H1 (cell line): Measurements from ENCODE around the gene SENP1. TPM values are rescaled to one million over a fixed set of nuclear protein-coding genes. Genes with fewer than 3 reads are reported as not detected.

Source experiments
- CTCF ChIA-PET: fragments of 300-600 bp; sonication (Branson Sonifier 250); formaldehyde crosslinking; loops from one replicate; lab custom pipeline; 2021; ENCODE audit not compliant: partially characterized antibody; lab: Charles Lee
- POLR2A ChIA-PET: fragments of 300-600 bp; sonication (Branson Sonifier 250); formaldehyde crosslinking; loops from one replicate; lab custom pipeline; 2021; ENCODE audit warnings: inconsistent platforms; ENCODE audit not compliant: partially characterized antibody; lab: Charles Lee
- DNase-seq, 2 experiments: peaks; one replicate each; pipeline versions ENCODE4 v3.0.0 to v3.0.0-alpha.2; 2010 to 2022; ENCODE audit warnings: low spot score in 2 of 2, low read depth in 1 of 2, mixed read lengths in 1 of 2
- FAIRE-seq: peaks from 2 replicates; lab custom pipeline; 2011; peaks lifted over from hg19 to GRCh38; lab: Jason Lieb, UNC
- H2AFZ ChIP-seq: 2 replicates; pipeline ENCODE4 v1.8.1; 2012; ENCODE audit warnings: low read length, inconsistent platforms
- H2AK5ac ChIP-seq: 2 replicates; pipeline ENCODE4 v1.6.1; 2013; ENCODE audit warnings: low read depth, low read length
- H2BK120ac ChIP-seq: replicated peaks from 2 replicates; pipeline ENCODE3; 2013; ENCODE audit warnings: low read depth, low read length, inconsistent platforms
- H2BK12ac ChIP-seq: 2 replicates; pipeline ENCODE4 v1.6.1; 2013; ENCODE audit warnings: low read depth, low read length
- H2BK15ac ChIP-seq: 2 replicates; pipeline ENCODE4 v1.6.1; 2013; ENCODE audit warnings: low read length
- H2BK20ac ChIP-seq: 2 replicates; pipeline ENCODE4 v1.6.1; 2013; ENCODE audit warnings: low read length
- H2BK5ac ChIP-seq: 2 replicates; pipeline ENCODE4 v1.6.1; 2013; ENCODE audit warnings: low read depth, low read length
- H3K14ac ChIP-seq: 2 replicates; pipeline ENCODE4 v1.6.1; 2013; ENCODE audit warnings: inconsistent platforms; ENCODE audit not compliant: insufficient read length
- H3K18ac ChIP-seq: 2 replicates; pipeline ENCODE4 v1.6.1; 2013; ENCODE audit warnings: low read length; ENCODE audit errors: extremely low read depth
- H3K23ac ChIP-seq: 2 replicates; pipeline ENCODE4 v1.6.1; 2013; ENCODE audit warnings: inconsistent platforms; ENCODE audit not compliant: insufficient read length
- H3K23me2 ChIP-seq: 2 replicates; pipeline ENCODE4 v1.6.1; 2013; ENCODE audit warnings: low read depth, low read length
- H3K27ac ChIP-seq: 2 replicates; pipeline ENCODE4 v1.6.1; 2011; ENCODE audit warnings: low read depth, low read length, inconsistent platforms
- H3K27me3 ChIP-seq, 4 experiments: replicated peaks in 1 of 4; 1 replicate in 1 of 4; 2 replicates in 3 of 4; pipeline versions ENCODE4 v1.6.1 to v1.8.1; 2011 to 2013; ENCODE audit warnings: low read length in 3 of 4, mild to moderate bottlenecking in 3 of 4, inconsistent platforms in 2 of 4, mixed read lengths in 2 of 4, moderate library complexity in 1 of 4; ENCODE audit not compliant: control insufficient read depth in 3 of 4, insufficient read depth in 3 of 4; ENCODE audit errors: extremely low read depth in 1 of 4
- H3K36me3 ChIP-seq, 4 experiments: 2 replicates each; pipeline versions ENCODE4 v1.6.1 to v1.8.1; 2011 to 2013; ENCODE audit warnings: mild to moderate bottlenecking in 4 of 4, low read length in 3 of 4, moderate library complexity in 2 of 4, control low read depth in 1 of 4, inconsistent platforms in 1 of 4; ENCODE audit not compliant: insufficient read depth in 4 of 4, control insufficient read depth in 2 of 4
- H3K4ac ChIP-seq: replicated peaks from 2 replicates; pipeline ENCODE3; 2013; ENCODE audit warnings: low read length, low read depth, mixed read lengths, inconsistent platforms; ENCODE audit not compliant: insufficient read length
- H3K4me1 ChIP-seq, 4 experiments: replicated peaks in 1 of 4; 1 replicate in 1 of 4; 2 replicates in 3 of 4; pipeline versions ENCODE4 v1.6.1 to v1.8.1; 2011 to 2013; ENCODE audit warnings: low read length in 3 of 4, inconsistent platforms in 2 of 4, mixed read lengths in 1 of 4; ENCODE audit not compliant: insufficient read depth in 4 of 4, control insufficient read depth in 3 of 4
- H3K4me2 ChIP-seq, 2 experiments: 2 replicates each; pipeline versions ENCODE4 v1.6.1 to v1.8.1; 2011 to 2013; ENCODE audit warnings: low read depth in 2 of 2, low read length in 2 of 2, control low read depth in 1 of 2, inconsistent platforms in 1 of 2, mild to moderate bottlenecking in 1 of 2; ENCODE audit not compliant: insufficient read depth in 1 of 2
- H3K4me3 ChIP-seq, 4 experiments: fragments of 200-600, 300-600 bp in 1 of 4; sonication (generic), shearing (Covaris generic), sonication (Bioruptor Twin) in 1 of 4; 2 replicates each; pipeline versions ENCODE4 v1.5.1 to v1.8.1; 2011 to 2016; ENCODE audit warnings: low read length in 4 of 4, low read depth in 3 of 4, control low read depth in 2 of 4, inconsistent platforms in 2 of 4, mild to moderate bottlenecking in 2 of 4, mixed read lengths in 1 of 4, moderate library complexity in 1 of 4; ENCODE audit not compliant: insufficient read depth in 2 of 4; ENCODE audit errors: extremely low read depth in 1 of 4
- H3K56ac ChIP-seq: replicated peaks from 2 replicates; pipeline ENCODE3; 2013; ENCODE audit warnings: low read depth, mild to moderate bottlenecking, mixed read lengths, low read length, inconsistent platforms; ENCODE audit not compliant: insufficient read length
- H3K79me1 ChIP-seq: 2 replicates; pipeline ENCODE4 v1.6.1; 2013; ENCODE audit warnings: low read depth, low read length, control low read depth
- H3K79me2 ChIP-seq, 2 experiments: 2 replicates each; pipeline versions ENCODE4 v1.6.1 to v1.8.1; 2012 to 2013; ENCODE audit warnings: low read length in 2 of 2, mild to moderate bottlenecking in 2 of 2, inconsistent platforms in 1 of 2; ENCODE audit not compliant: insufficient read depth in 2 of 2, control insufficient read depth in 1 of 2
- H3K9ac ChIP-seq, 4 experiments: replicated peaks in 1 of 4; 1 replicate in 1 of 4; 2 replicates in 3 of 4; pipeline versions ENCODE4 v1.6.1 to v1.8.1; 2011 to 2013; ENCODE audit warnings: low read depth in 3 of 4, low read length in 3 of 4, control low read depth in 2 of 4, mild to moderate bottlenecking in 2 of 4, moderate library complexity in 2 of 4, inconsistent platforms in 1 of 4; ENCODE audit errors: extremely low read depth in 1 of 4
- H3K9me3 ChIP-seq, 2 experiments: 2 replicates each; pipeline versions ENCODE4 v1.6.1 to v1.8.1; 2012 to 2013; ENCODE audit warnings: mild to moderate bottlenecking in 2 of 2, moderate library complexity in 2 of 2, control low read depth in 1 of 2, inconsistent platforms in 1 of 2, low read depth in 1 of 2, low read length in 1 of 2, mixed read lengths in 1 of 2; ENCODE audit not compliant: insufficient read depth in 2 of 2
- H4K20me1 ChIP-seq, 2 experiments: replicated peaks in 1 of 2; 2 replicates each; pipeline versions ENCODE3 to v1.8.1; 2011 to 2013; ENCODE audit warnings: inconsistent platforms in 2 of 2, low read length in 2 of 2, mild to moderate bottlenecking in 1 of 2; ENCODE audit not compliant: insufficient read depth in 2 of 2, control insufficient read depth in 1 of 2
- H4K5ac ChIP-seq: 2 replicates; pipeline ENCODE4 v1.6.1; 2013; ENCODE audit warnings: low read length, low read depth, mixed read lengths, inconsistent platforms; ENCODE audit not compliant: insufficient read length
- H4K8ac ChIP-seq: 2 replicates; pipeline ENCODE4 v1.8.0; 2013; ENCODE audit warnings: mild to moderate bottlenecking, moderate library complexity, low read length, inconsistent platforms; ENCODE audit not compliant: insufficient read depth; ENCODE audit errors: extremely low read depth
- H4K91ac ChIP-seq: replicated peaks from 2 replicates; pipeline ENCODE3; 2013; ENCODE audit warnings: low read length, mixed read lengths, inconsistent platforms; ENCODE audit not compliant: insufficient read length
- ATF2 ChIP-seq: IDR thresholded peaks from 2 replicates; pipeline ENCODE4 v1.6.1; 2012; ENCODE audit warnings: low read length, inconsistent platforms
- GABPA ChIP-seq: IDR thresholded peaks from 2 replicates; pipeline ENCODE4 v1.6.1; 2011; ENCODE audit warnings: mild to moderate bottlenecking, low read length, moderate library complexity, borderline replicate concordance; ENCODE audit not compliant: insufficient read depth
- SP4 ChIP-seq: IDR thresholded peaks from 2 replicates; pipeline ENCODE4 v1.6.1; 2012; ENCODE audit warnings: low read length, inconsistent platforms
- YY1 ChIP-seq: IDR thresholded peaks from 2 replicates; pipeline ENCODE4 v1.6.1; 2011; ENCODE audit warnings: low read depth, mild to moderate bottlenecking, low read length
- WGBS, 2 experiments: shearing (Covaris generic) in 1 of 2; methylation state at CpG; one replicate each; pipeline versions ENCODE4 v1.1.6 to v1.1.7; 2013 to 2015; ENCODE audit warnings: low lambda C conversion rate in 2 of 2, mixed read lengths in 2 of 2, inconsistent platforms in 1 of 2, low coverage in 1 of 2, missing lambda C conversion rate in 1 of 2; ENCODE audit not compliant: insufficient replicate concordance in 2 of 2, insufficient coverage in 1 of 2, insufficient read length in 1 of 2; ENCODE audit errors: extremely low coverage in 1 of 2, missing lambda C conversion rate in 1 of 2; 5-methylcytosine and 5-hydroxymethylcytosine counted together
- polyA plus RNA-seq, 7 experiments: library from polyadenylated mRNA; depleted of rRNA in 3 of 7; stranded (reverse) in 5 of 7; unstranded in 2 of 7; fragments of >200 nt in 5 of 7; fragments of 200-250 nt in 2 of 7; gene quantifications; 1 replicate in 5 of 7; 2 replicates in 1 of 7; 4 replicates in 1 of 7; pipeline versions ENCODE4 v1.2.1 to v1.2.3, GENCODE V29; 2011 to 2013; ENCODE audit warnings: missing spikeins in 2 of 7, mixed read lengths in 2 of 7
- total RNA-seq: library from RNA; stranded (reverse); fragmentation: NEBNext Ultra II Directional; extraction: Animal tissue kit (Norgen Biotek cat#: 25700); gene quantifications from 2 replicates; pipeline ENCODE4 v1.2.1, GENCODE V29; 2021
- TF ChIP-seq, protein P1 (sequence below): IDR thresholded peaks from 2 replicates; pipeline ENCODE4 v1.6.1; 2011; ENCODE audit warnings: low read depth, mild to moderate bottlenecking, low read length; ENCODE audit not compliant: insufficient read depth

Gene SENP1
- total and polyA plus RNA-seq, 2 of the 8 experiments (the other 6 are each of a cell fraction or from before 2014, with no cell fraction given): 14.2 to 31.5 TPM

DNA sequence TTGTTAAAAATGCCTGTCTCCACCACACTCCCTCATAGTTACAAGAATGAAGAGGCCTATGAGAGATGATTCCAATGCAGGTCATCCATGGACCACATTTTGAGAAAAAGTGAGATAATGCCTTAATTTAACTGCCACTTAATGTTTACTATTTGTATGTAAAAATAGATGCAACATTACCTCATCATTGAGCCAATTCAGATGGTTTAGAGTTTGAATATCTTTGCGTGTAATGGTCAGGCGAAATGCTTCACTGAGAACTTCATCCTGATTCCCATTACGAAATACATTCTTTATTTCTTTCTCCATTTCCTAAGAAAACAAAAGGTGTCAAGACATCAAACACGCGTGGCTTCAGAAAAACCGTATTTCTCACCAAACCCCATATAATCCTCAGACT lies 42.3 kb downstream of the SENP1 start:
- H2BK120ac ChIP-seq: no peak overlapping the region
- H3K23ac ChIP-seq: no peak overlapping the region
- no peak for FAIRE-seq
- H3K18ac ChIP-seq: no peak overlapping the region
- H4K8ac ChIP-seq: no peak overlapping the region
- H3K79me2 ChIP-seq: no peaks in the 10 kb centered on the region
- ChIA-PET CTCF (interaction anchor here (1.3 kb wide), 1 partner anchor 52 kb away, joined by 3 read pairs; no protein-coding TSS in a partner anchor), POLR2A (no interaction called here)
- H3K4me3 ChIP-seq: no peak overlapping the region
- no peak overlapping the region for H3K4ac ChIP-seq
- H3K27me3 ChIP-seq: no peaks in the 10 kb centered on the region
- no peak overlapping the region for H3K9ac ChIP-seq
- no peaks in the 10 kb centered on the region for H3K4me1 ChIP-seq
- H4K5ac ChIP-seq: no peak overlapping the region
- TF ChIP-seq GABPA: no peak
- TF ChIP-seq ATF2: no peak
- no peak for TF ChIP-seq SP4
- TF ChIP-seq, protein P1, sequence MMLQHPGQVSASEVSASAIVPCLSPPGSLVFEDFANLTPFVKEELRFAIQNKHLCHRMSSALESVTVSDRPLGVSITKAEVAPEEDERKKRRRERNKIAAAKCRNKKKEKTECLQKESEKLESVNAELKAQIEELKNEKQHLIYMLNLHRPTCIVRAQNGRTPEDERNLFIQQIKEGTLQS: no peak
- TF ChIP-seq YY1: no peak
- H3K14ac ChIP-seq: no peak overlapping the region
- H2AFZ ChIP-seq: no peak overlapping the region
- H4K20me1 ChIP-seq: no peaks in the 10 kb centered on the region
- no peak for DNase-seq
- H2BK20ac ChIP-seq: no peak overlapping the region
- H4K91ac ChIP-seq: no peak overlapping the region
- H3K79me1 ChIP-seq: no peaks in the 10 kb centered on the region
- H3K36me3 ChIP-seq: peaks cover 0 to 51% (median 26%) of the 10 kb centered on the region in 4 experiments; a peak in 6 of 8 replicates
- WGBS, 2 experiments: 91 to 100% methylated on average over 1 to 6 of the region's 6 CpGs
- no peaks in the 10 kb centered on the region for H3K9me3 ChIP-seq
- no peak overlapping the region for H3K56ac ChIP-seq
- no peak overlapping the region for H2BK12ac ChIP-seq
- no peak overlapping the region for H2BK15ac ChIP-seq
- no peaks in the 10 kb centered on the region for H3K23me2 ChIP-seq
- H3K27ac ChIP-seq: no peak overlapping the region
- no peak overlapping the region for H2AK5ac ChIP-seq
- no peak overlapping the region for H3K4me2 ChIP-seq
- H2BK5ac ChIP-seq: no peak overlapping the region
